BE2C (cell line): Measurements from ENCODE around the gene FAM234B.

ENCODE experiments used
- DNase-seq: peaks from one replicate; pipeline ENCODE4 v3.0.0-alpha.2; 2020
- H3K27me3 ChIP-seq: fragments of 250-450 bp; sonication (Bioruptor Pico); 2 replicates; pipeline ENCODE4 v1.5.1; 2020; ENCODE audit warnings: mild to moderate bottlenecking
- H3K36me3 ChIP-seq: fragments of 250-450 bp; sonication (Bioruptor Pico); 2 replicates; pipeline ENCODE4 v1.5.1; 2020; ENCODE audit warnings: mild to moderate bottlenecking
- H3K4me1 ChIP-seq: fragments of 250-450 bp; sonication (Bioruptor Pico); 2 replicates; pipeline ENCODE4 v1.5.1; 2020
- H3K4me3 ChIP-seq: 2 replicates; pipeline ENCODE4 v1.5.1; 2011; ENCODE audit warnings: low read depth, low read length
- H3K9me3 ChIP-seq: fragments of 250-450 bp; sonication (Bioruptor Pico); 2 replicates; pipeline ENCODE4 v1.5.1; 2020
- TF ChIP-seq, protein P1 (sequence below): IDR thresholded peaks from 2 replicates; pipeline ENCODE4 v1.5.1; 2012; ENCODE audit warnings: mild to moderate bottlenecking, low read depth, low read length

Gene FAM234B

DNA sequence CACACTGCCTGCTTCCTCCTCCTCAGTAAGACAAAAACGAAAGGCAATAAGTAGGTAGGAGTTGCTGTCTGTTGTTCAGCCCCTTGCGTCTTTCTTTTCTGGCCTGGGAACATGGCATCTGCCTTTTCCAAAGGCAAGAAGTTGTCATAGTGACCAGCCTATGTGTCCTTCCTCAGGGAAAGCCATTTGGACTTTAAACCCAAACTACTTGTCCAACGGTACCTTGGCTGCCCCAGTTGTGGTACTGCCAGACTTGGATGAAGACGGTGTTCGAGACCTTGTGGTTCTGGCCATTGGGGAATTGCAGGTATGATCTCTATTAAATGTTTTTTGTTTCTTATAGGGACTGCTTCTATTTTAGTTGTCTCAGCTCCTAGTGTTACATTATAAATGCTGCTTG lies 18.5 kb downstream of the FAM234B start:
- DNase-seq: no peak
- H3K36me3 ChIP-seq: no peaks in the 10 kb centered on the region; the same call in 1 of the 2 replicates
- no peaks in the 10 kb centered on the region for H3K9me3 ChIP-seq
- no peak overlapping the region for H3K4me3 ChIP-seq
- TF ChIP-seq, protein P1, sequence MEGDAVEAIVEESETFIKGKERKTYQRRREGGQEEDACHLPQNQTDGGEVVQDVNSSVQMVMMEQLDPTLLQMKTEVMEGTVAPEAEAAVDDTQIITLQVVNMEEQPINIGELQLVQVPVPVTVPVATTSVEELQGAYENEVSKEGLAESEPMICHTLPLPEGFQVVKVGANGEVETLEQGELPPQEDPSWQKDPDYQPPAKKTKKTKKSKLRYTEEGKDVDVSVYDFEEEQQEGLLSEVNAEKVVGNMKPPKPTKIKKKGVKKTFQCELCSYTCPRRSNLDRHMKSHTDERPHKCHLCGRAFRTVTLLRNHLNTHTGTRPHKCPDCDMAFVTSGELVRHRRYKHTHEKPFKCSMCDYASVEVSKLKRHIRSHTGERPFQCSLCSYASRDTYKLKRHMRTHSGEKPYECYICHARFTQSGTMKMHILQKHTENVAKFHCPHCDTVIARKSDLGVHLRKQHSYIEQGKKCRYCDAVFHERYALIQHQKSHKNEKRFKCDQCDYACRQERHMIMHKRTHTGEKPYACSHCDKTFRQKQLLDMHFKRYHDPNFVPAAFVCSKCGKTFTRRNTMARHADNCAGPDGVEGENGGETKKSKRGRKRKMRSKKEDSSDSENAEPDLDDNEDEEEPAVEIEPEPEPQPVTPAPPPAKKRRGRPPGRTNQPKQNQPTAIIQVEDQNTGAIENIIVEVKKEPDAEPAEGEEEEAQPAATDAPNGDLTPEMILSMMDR: no peak
- H3K4me1 ChIP-seq: no peaks in the 10 kb centered on the region
- no peaks in the 10 kb centered on the region for H3K27me3 ChIP-seq

DNA sequence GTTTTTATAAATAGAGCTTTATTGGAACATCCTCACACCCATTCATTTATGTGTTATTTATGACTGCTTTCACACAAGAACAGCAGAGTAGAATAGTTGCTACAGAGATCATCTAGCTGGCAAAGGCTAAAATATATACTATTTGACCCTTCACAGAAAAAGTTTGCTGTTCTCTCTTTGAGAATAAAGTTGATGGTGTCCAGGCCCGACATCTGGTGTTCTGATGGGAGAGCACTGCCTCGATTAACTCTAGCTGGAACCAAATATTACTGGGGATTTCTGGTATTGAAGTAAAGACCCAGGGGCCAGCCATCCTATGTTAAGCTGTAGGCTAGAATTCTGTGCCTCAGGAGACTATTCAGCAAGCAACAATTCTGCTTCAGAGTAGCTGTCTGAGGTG lies 21.8 kb downstream of the FAM234B start:
- H3K9me3 ChIP-seq: no peaks in the 10 kb centered on the region
- no peaks in the 10 kb centered on the region; the same call in 1 of the 2 replicates for H3K36me3 ChIP-seq
- TF ChIP-seq, protein P1: no peak
- H3K4me1 ChIP-seq: no peaks in the 10 kb centered on the region
- no peaks in the 10 kb centered on the region for H3K27me3 ChIP-seq
- no peak for DNase-seq
- H3K4me3 ChIP-seq: no peak overlapping the region

DNA sequence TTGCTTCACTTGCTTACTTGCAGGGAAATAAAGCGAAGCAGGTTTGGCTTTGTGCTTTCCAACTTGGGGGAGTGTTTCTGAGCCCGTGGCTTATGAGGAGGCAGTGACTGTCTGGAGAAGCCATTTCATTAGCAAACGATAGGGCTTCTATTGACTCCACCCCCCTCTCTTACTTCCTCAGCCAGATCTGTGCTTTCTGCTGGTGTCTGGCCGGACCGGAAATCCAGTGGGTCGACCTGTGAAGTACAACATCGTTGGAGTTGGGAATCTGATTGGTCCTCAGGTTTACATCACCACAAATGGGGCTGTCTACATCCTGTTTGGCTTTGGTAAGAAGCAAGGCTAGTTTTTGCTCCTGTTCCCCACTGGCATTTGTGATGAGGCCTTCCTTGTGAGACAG lies 22.3 kb downstream of the FAM234B start:
- Histone ChIP-seq H3K9me3 (no peaks in the 10 kb centered on the region), H3K27me3 (no peaks in the 10 kb centered on the region), H3K4me1 (no peaks in the 10 kb centered on the region), H3K36me3 (no peaks in the 10 kb centered on the region; the same call in none of the 2 replicates), H3K4me3 (no peak overlapping the region)
- TF ChIP-seq, protein P1: no peak
- no peak for DNase-seq

DNA sequence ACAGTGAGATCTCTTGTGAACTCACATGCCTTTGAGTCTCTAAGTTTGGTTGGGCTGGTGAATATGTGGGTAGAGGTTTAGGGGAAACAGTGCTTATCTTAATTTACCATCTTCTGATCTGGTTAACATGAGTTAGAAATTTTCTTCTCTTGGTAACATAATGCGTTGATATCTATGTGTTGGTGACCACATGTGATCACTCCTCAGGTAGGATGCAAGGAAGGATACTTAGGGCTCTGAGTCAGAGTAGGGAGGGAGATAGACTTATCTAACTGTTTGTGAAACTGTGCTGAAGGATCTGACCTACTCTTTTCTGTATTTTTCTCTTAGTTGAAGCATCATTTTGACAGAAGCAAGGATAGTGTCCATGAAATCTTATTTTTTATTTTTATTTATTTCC lies 23.1 kb downstream of the FAM234B start:
- Histone ChIP-seq H3K36me3 (no peaks in the 10 kb centered on the region; the same call in none of the 2 replicates), H3K4me3 (no peak overlapping the region), H3K27me3 (no peaks in the 10 kb centered on the region), H3K9me3 (no peaks in the 10 kb centered on the region), H3K4me1 (no peaks in the 10 kb centered on the region)
- no peak for DNase-seq
- TF ChIP-seq, protein P1: no peak

DNA sequence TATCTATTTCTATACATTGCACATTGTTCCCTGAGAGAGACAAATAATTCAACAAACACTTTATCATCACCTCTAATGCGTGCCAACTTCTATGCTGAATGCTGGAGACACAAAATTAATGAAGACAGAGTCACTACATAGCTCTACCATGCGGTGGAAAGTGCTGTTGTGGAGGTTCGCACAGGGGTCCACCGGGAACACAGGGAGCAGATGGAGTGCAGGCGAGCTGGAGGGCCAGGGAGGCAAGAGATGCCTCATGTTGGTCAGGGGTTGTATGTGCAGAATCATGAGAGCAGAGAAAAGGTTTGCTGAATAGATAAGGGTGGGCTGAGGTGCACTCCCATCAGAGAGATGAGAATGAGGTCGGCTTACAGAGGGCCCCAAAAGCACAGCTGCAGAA lies 25.2 kb downstream of the FAM234B start:
- TF ChIP-seq, protein P1: no peak
- no peaks in the 10 kb centered on the region for H3K4me1 ChIP-seq

DNA sequence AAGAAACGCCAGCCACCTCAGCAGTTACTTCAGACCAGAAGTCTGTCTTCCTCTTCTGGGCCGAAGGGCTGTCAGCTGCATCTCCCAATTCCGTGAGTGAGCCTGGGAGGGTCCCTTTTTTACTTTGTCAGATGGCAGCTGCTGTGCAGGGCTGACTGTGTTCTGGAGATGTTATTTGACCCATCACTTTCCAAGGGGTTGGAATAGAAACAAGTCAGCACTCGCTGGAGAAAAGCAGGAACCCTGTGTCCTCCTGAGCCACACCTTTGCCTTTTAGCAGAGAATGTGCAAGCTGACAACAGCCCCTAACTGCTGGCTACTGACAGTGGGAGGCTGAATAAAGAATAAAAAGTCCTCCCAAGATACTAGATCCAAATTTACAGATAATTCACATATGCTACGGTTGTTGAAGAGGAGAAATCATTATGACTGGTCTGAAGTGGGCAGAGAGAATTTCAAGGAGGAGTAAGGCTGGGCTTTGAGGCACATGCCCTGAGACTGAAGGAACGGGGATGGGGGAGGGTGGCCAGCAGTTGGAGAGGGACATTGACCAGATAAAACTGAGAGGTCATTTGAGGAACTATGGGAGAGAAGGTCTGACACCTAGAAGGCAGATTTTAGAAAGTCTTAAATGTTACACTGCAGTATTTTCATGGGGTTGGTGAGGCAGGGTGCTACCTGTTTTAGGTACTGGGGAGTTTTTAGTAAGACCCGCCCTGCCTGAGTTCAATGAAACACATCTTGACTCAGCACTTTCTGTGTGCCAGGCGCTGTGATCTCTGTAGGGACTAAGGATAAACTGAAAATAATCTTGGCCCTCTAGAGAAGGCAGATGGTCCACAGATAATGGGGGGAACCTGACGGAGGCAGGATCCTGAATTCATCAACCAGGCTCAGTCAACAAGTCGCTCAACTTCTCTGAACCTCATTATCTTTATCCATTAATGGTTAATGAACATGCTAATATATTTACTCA lies 27.4 kb downstream of the FAM234B start:
- DNase-seq: no peak
- Histone ChIP-seq H3K27me3 (no peaks in the 10 kb centered on the region), H3K36me3 (no peaks in the 10 kb centered on the region; the same call in none of the 2 replicates), H3K4me3 (no peak overlapping the region), H3K4me1 (no peaks in the 10 kb centered on the region), H3K9me3 (no peaks in the 10 kb centered on the region)
- TF ChIP-seq, protein P1: no peak

More for the DNA sequence above, 25.2 kb downstream of the FAM234B start:
- Histone ChIP-seq H3K4me3 (no peak overlapping the region), H3K36me3 (no peaks in the 10 kb centered on the region; the same call in none of the 2 replicates), H3K9me3 (no peaks in the 10 kb centered on the region), H3K27me3 (no peaks in the 10 kb centered on the region)
- DNase-seq: no peak
